Activated CD4-positive, alpha-beta T cell treated with anti-CD3 and anti-CD28 coated beads for 1 hour (primary cell): Measurements from ENCODE around the gene OPCML.

Source experiments
- DNase-seq: peaks from one replicate; pipeline ENCODE4 v3.0.0-alpha.2; 2020

Gene OPCML

GRCh38 chr11:132818951-132819350 lies 713.4 kb downstream of the OPCML start:
- no peak for DNase-seq

GRCh38 chr11:132817387-132817786 lies 714.9 kb downstream of the OPCML start:
- DNase-seq, result no peak

- no peak for DNase-seq
Measured at GRCh38 chr11:132814410-132814809, 717.9 kb downstream of the OPCML start.

- DNase-seq, result no peak
Measured at GRCh38 chr11:132811649-132812048, 720.7 kb downstream of the OPCML start.

GRCh38 chr11:132809070-132809469 lies 723.2 kb downstream of the OPCML start:
- DNase-seq, result no peak

GRCh38 chr11:132804258-132804657 lies 728.0 kb downstream of the OPCML start:
- no peak for DNase-seq

GRCh38 chr11:132803436-132803835 lies 728.9 kb downstream of the OPCML start:
- DNase-seq, result no peak

GRCh38 chr11:132802947-132803346 lies 729.4 kb downstream of the OPCML start:
- no peak for DNase-seq

- DNase-seq, result no peak
Measured at GRCh38 chr11:132793831-132794230, 738.5 kb downstream of the OPCML start.

- no peak for DNase-seq
Measured at GRCh38 chr11:132792341-132793140, 739.8 kb downstream of the OPCML start.

GRCh38 chr11:132790971-132791370 lies 741.3 kb downstream of the OPCML start:
- no peak for DNase-seq

- DNase-seq, result no peak
Measured at GRCh38 chr11:132790466-132790865, 741.8 kb downstream of the OPCML start.

- DNase-seq, result no peak
Measured at GRCh38 chr11:132788816-132789325, 743.4 kb downstream of the OPCML start.

GRCh38 chr11:132785878-132786277 lies 746.4 kb downstream of the OPCML start:
- no peak for DNase-seq

- DNase-seq, result no peak
Measured at GRCh38 chr11:132784441-132784840, 747.9 kb downstream of the OPCML start.

GRCh38 chr11:132782102-132782501 lies 750.2 kb downstream of the OPCML start:
- DNase-seq, result no peak

- DNase-seq, result no peak
Measured at GRCh38 chr11:132780046-132780445, 752.3 kb downstream of the OPCML start.

- no peak for DNase-seq
Measured at GRCh38 chr11:132779497-132779896, 752.8 kb downstream of the OPCML start.

- no peak for DNase-seq
Measured at GRCh38 chr11:132777067-132777975, 755.0 kb downstream of the OPCML start.

GRCh38 chr11:132773751-132774150 lies 758.5 kb downstream of the OPCML start:
- DNase-seq, result no peak

- no peak for DNase-seq
Measured at GRCh38 chr11:132772703-132773545, 759.4 kb downstream of the OPCML start.

GRCh38 chr11:132771746-132772145 lies 760.6 kb downstream of the OPCML start:
- DNase-seq, result no peak
